B cell (primary cell): ENCODE results near the gene HSPH1. TPM values are rescaled to one million over a fixed set of nuclear protein-coding genes. Genes with fewer than 3 reads are reported as not detected.

Source experiments
- ATAC-seq: fragments of 200-7000 bp; cut with Tn5 transposase; one replicate; pipeline ENCODE4 v1.10.0; 2021; ENCODE audit warnings: low read depth, mild to moderate bottlenecking, moderate number of reproducible peaks, moderate library complexity
- CTCF ChIA-PET: fragments of 350-600 bp; sonication (Branson Sonifier 250); formaldehyde crosslinking; loops from one replicate; lab custom pipeline; 2021; ENCODE audit warnings: antibody characterized with exemption, inconsistent platforms; lab: Charles Lee
- POLR2A ChIA-PET: fragments of 350-600 bp; sonication (Branson Sonifier 250); formaldehyde crosslinking; loops from one replicate; lab custom pipeline; 2021; ENCODE audit warnings: antibody characterized with exemption; lab: Charles Lee
- DNase-seq: peaks from one replicate; pipeline ENCODE4 v3.0.0; 2013
- H2AFZ ChIP-seq: 2 replicates; pipeline ENCODE4 v1.6.1; 2012; ENCODE audit warnings: mild to moderate bottlenecking, low read depth, low read length; ENCODE audit not compliant: insufficient read depth, poor library complexity, severe bottlenecking
- H3K27ac ChIP-seq, 2 donors: 1 replicate in 1 of 2; 2 replicates in 1 of 2; pipeline ENCODE4 v1.5.1; 2012 to 2013; ENCODE audit warnings: low read length in 2 of 2, mild to moderate bottlenecking in 2 of 2, moderate library complexity in 1 of 2
- H3K27me3 ChIP-seq, 4 experiments: fragments of 200-600 bp in 1 of 4; sonication (generic) in 1 of 4; replicated peaks in 1 of 4; 1 replicate in 2 of 4; 2 replicates in 2 of 4; pipeline versions ENCODE4 v1.6.1 to v1.7.0; 2013 to 2016; ENCODE audit warnings: low read length in 3 of 4, mild to moderate bottlenecking in 2 of 4, mixed read lengths in 1 of 4, moderate library complexity in 1 of 4; ENCODE audit not compliant: insufficient read depth in 4 of 4, control insufficient read depth in 3 of 4; ENCODE audit errors: control extremely low read depth in 1 of 4
- H3K36me3 ChIP-seq, 2 experiments: replicated peaks in 1 of 2; 1 replicate in 1 of 2; 2 replicates in 1 of 2; pipeline versions ENCODE4 v1.6.1 to v1.7.1; 2013; ENCODE audit warnings: low read length in 1 of 2; ENCODE audit not compliant: insufficient read depth in 2 of 2, control insufficient read depth in 1 of 2; ENCODE audit errors: control extremely low read depth in 1 of 2, extremely low read depth in 1 of 2
- H3K4me1 ChIP-seq, 2 donors: fragments of 200-600 bp in 1 of 2; sonication (generic) in 1 of 2; 1 replicate in 1 of 2; 2 replicates in 1 of 2; pipeline versions ENCODE4 v1.5.1 to v1.6.1; 2013 to 2017; ENCODE audit warnings: low read length in 2 of 2; ENCODE audit not compliant: control insufficient read depth in 2 of 2, insufficient read depth in 2 of 2
- H3K4me2 ChIP-seq: replicated peaks from 2 replicates; pipeline ENCODE3; 2012; ENCODE audit warnings: mild to moderate bottlenecking, low read depth, low read length; ENCODE audit not compliant: poor library complexity, severe bottlenecking
- H3K4me3 ChIP-seq, 5 experiments: fragments of 200-600 bp in 1 of 5; sonication (generic) in 1 of 5; 1 replicate in 3 of 5; 2 replicates in 2 of 5; pipeline versions ENCODE4 v1.5.1 to v1.7.0; 2011 to 2016; ENCODE audit warnings: low read length in 4 of 5, mild to moderate bottlenecking in 4 of 5, low read depth in 2 of 5, control low read depth in 1 of 5, moderate library complexity in 1 of 5; ENCODE audit not compliant: insufficient read depth in 1 of 5; ENCODE audit errors: control extremely low read depth in 1 of 5, extremely low read depth in 1 of 5
- H3K79me2 ChIP-seq: fragments of 200-600 bp; sonication (generic); one replicate; pipeline ENCODE4 v1.6.0; 2016; ENCODE audit warnings: low read length; ENCODE audit not compliant: control insufficient read depth, insufficient read depth
- H3K9ac ChIP-seq: fragments of 200-600 bp; sonication (generic); 2 replicates; pipeline ENCODE4 v1.6.1; 2017; ENCODE audit warnings: mild to moderate bottlenecking, low read length, moderate library complexity
- H3K9me3 ChIP-seq, 3 donors: one replicate each; pipeline versions ENCODE4 v1.6.1 to v1.7.1; 2013; ENCODE audit warnings: low read length in 2 of 3; ENCODE audit not compliant: control insufficient read depth in 2 of 3, insufficient read depth in 1 of 3; ENCODE audit errors: control extremely low read depth in 1 of 3
- H4K20me1 ChIP-seq: 2 replicates; pipeline ENCODE4 v1.6.0; 2012; ENCODE audit warnings: mild to moderate bottlenecking, low read length; ENCODE audit not compliant: insufficient read depth, control insufficient read depth, poor library complexity, severe bottlenecking
- H3K27ac Mint-ChIP-seq: one replicate; pipeline ENCODE4 v1.8.0; 2021; ENCODE audit warnings: mixed read lengths
- H3K27me3 Mint-ChIP-seq: one replicate; pipeline ENCODE4 v1.8.0; 2021; ENCODE audit warnings: mixed read lengths
- H3K4me1 Mint-ChIP-seq: one replicate; pipeline ENCODE4 v1.8.0; 2021; ENCODE audit warnings: mixed read lengths
- H3K4me3 Mint-ChIP-seq: one replicate; pipeline ENCODE4 v1.8.0; 2021; ENCODE audit warnings: mixed read lengths
- H3K9me3 Mint-ChIP-seq: one replicate; pipeline ENCODE4 v1.8.0; 2022; ENCODE audit warnings: mixed read lengths; ENCODE audit not compliant: insufficient read depth
- CTCF ChIP-seq: fragments of 200-600 bp; IDR thresholded peaks from one replicate; pipeline ENCODE4 v1.8.0; 2022; ENCODE audit warnings: antibody characterized with exemption, mild to moderate bottlenecking
- EZH2 ChIP-seq: IDR thresholded peaks from 2 replicates; pipeline ENCODE4 v1.6.1; 2012; ENCODE audit warnings: borderline replicate concordance, low read depth, mild to moderate bottlenecking, moderate library complexity, low read length; ENCODE audit not compliant: insufficient read depth, poor library complexity, severe bottlenecking
- WGBS: methylation state at CpG from one replicate; pipeline ENCODE4 v1.1.5; 2013; ENCODE audit warnings: missing lambda C conversion rate; ENCODE audit not compliant: insufficient coverage; 5-methylcytosine and 5-hydroxymethylcytosine counted together
- intact Hi-C: fragments of 100-400 bp; cut with micrococcal nuclease; formaldehyde crosslinking; loops from one replicate; pipeline ENCODE4 v1.10.0; 2022
- polyA plus RNA-seq: library from polyadenylated mRNA; depleted of rRNA; stranded (reverse); fragments of >200 nt; gene quantifications from 2 replicates; pipeline ENCODE4 v1.2.3, GENCODE V29; 2012
- total RNA-seq, 2 donors: library from RNA; stranded (reverse); fragments of 120-200 nt in 1 of 2; gene quantifications; 1 replicate in 1 of 2; 2 replicates in 1 of 2; pipeline versions ENCODE4 v1.2.3 to v1.2.4, GENCODE V29; 2013 to 2022

Gene HSPH1
- total and polyA plus RNA-seq, 2 donors (not counting 1 experiment from before 2014, with no cell fraction given): 15.4 to 56.4 TPM

DNA sequence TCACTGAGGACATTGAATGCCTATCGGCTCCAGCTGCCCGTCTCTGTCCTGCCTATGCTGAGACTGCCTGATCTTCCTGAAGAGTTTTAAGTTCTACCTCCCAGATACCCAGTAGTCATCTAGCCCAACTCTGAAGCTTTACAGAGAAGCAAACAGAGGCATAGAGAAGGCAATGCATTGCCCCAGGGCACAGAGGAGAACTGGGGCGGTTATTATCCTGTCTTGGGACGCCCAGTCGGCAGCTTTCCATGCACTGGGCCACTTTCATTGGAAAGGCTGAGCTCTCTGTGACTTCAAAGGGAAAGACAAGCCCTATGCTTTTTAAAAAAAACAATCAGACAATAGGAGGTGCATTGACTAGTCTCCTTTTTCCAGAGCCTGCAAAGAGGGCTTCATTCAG is 71.6 kb downstream of the HSPH1 start:
- WGBS: 81% methylated on average over 4 of the region's 5 CpGs
- H3K4me1 Mint-ChIP-seq: peaks cover 4% of the 10 kb centered on the region
- POLR2A ChIA-PET: no interaction called here
- intact Hi-C loops: no loop called here
- no peak overlapping the region for H3K27ac Mint-ChIP-seq
- no peak for DNase-seq
- H3K27me3 Mint-ChIP-seq: peaks cover 27% of the 10 kb centered on the region
- H3K27me3 ChIP-seq: peaks cover 0 to 13% (median 3%) of the 10 kb centered on the region in 4 experiments
- no peak for ATAC-seq
- no peak overlapping the region for H2AFZ ChIP-seq
- H3K79me2 ChIP-seq: no peaks in the 10 kb centered on the region
- no peak overlapping the region for H3K9ac ChIP-seq
- H3K36me3 ChIP-seq: no peaks in the 10 kb centered on the region
- TF ChIP-seq CTCF: no peak
- no peak for TF ChIP-seq EZH2
- no peaks in the 10 kb centered on the region for H3K4me1 ChIP-seq
- CTCF ChIA-PET: interaction anchor here (1.4 kb wide), 1 partner anchor 46 kb away, joined by 3 read pairs; no protein-coding TSS in a partner anchor
- H3K27ac ChIP-seq: no peak overlapping the region
- H3K4me3 ChIP-seq: no peak overlapping the region
- H3K4me3 Mint-ChIP-seq: no peak overlapping the region
- H3K4me2 ChIP-seq: no peak overlapping the region
- H4K20me1 ChIP-seq: no peaks in the 10 kb centered on the region
- no peaks in the 10 kb centered on the region for H3K9me3 ChIP-seq
- H3K9me3 Mint-ChIP-seq: no peaks in the 10 kb centered on the region

DNA sequence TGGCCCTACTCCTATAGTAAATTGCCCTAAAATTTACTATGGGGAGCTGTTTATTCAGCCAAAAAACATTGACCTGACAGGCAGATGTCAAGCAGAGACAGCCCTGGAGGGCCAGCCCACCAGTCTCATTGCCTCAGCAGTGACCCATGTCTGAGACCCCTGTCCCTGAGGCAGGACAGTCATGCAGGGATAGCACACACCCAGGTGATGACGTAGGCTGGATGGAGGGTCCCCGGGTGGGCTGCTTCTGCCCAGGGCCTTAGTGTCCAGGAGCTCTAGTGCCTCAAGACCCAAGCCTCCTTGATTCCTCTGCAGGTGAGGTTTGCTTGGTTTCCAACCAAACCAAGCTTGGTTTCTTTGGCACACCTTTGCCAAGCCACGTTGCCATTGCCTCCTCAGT is 72.1 kb downstream of the HSPH1 start:
- Mint-ChIP-seq H3K27ac (no peak overlapping the region), H3K9me3 (no peaks in the 10 kb centered on the region), H3K4me1 (peaks cover 4% of the 10 kb centered on the region), H3K27me3 (peaks cover 27% of the 10 kb centered on the region), H3K4me3 (no peak overlapping the region)
- peaks cover 0 to 13% (median 3%) of the 10 kb centered on the region in 4 experiments for H3K27me3 ChIP-seq
- H3K4me3 ChIP-seq: no peak overlapping the region
- ATAC-seq (no peak), DNase-seq (no peak)
- H3K79me2 ChIP-seq: no peaks in the 10 kb centered on the region
- CTCF ChIA-PET: interaction anchor here (1.4 kb wide), 1 partner anchor 45 kb away, joined by 3 read pairs; no protein-coding TSS in a partner anchor
- H4K20me1 ChIP-seq: no peaks in the 10 kb centered on the region
- H3K9ac ChIP-seq: no peak overlapping the region
- 90% methylated on average over 3 of the region's 3 CpGs for WGBS
- H3K36me3 ChIP-seq: no peaks in the 10 kb centered on the region
- TF ChIP-seq EZH2 (no peak), CTCF (no peak)
- H3K27ac ChIP-seq: no peak overlapping the region
- no peaks in the 10 kb centered on the region for H3K4me1 ChIP-seq
- H2AFZ ChIP-seq: no peak overlapping the region
- no peak overlapping the region for H3K4me2 ChIP-seq
- intact Hi-C loops: no loop called here
- no peaks in the 10 kb centered on the region for H3K9me3 ChIP-seq
- POLR2A ChIA-PET: no interaction called here
